ENCODE data around the gene NEDD4L.

- TF ChIP-seq CTCF (IDR thresholded peaks at IDR 0.05) = no peak
- no peak for TF ChIP-seq MAX (IDR thresholded peaks at IDR 0.05; ENCODE audit: low read depth)
Measured at GRCh38 chr18:58292638-58293037, 248.6 kb downstream of the NEDD4L start.

All from SK-N-SH (cell line).